Endothelial cell of umbilical vein (primary cell): Measurements from ENCODE around the gene ANO6. TPM values are rescaled to one million over a fixed set of nuclear protein-coding genes. Genes with fewer than 3 reads are reported as not detected.

ENCODE experiments used
- BruUV-seq: library from RNA; stranded (reverse); fragments of 400-500 nt; replicated peaks from 2 replicates; lab custom pipeline; 2021; lab: Mats Ljungman, UMichigan
- CTCF ChIA-PET: fragments of 300-600, 350-600 bp; sonication (Branson Sonifier 250); formaldehyde crosslinking; loops from one replicate; lab custom pipeline; 2021; ENCODE audit warnings: antibody characterized with exemption, inconsistent platforms; lab: Charles Lee
- POLR2A ChIA-PET: fragments of 300-600, 350-600 bp; sonication (Branson Sonifier 250); formaldehyde crosslinking; loops from one replicate; lab custom pipeline; 2021; ENCODE audit warnings: antibody characterized with exemption, inconsistent platforms; lab: Charles Lee
- DNase-seq: peaks from one replicate; pipeline ENCODE4 v3.0.0-alpha.2; 2011; ENCODE audit warnings: low read depth, low spot score
- FAIRE-seq: peaks from 2 replicates; lab custom pipeline; 2011; peaks lifted over from hg19 to GRCh38; lab: Jason Lieb, UNC
- H2AFZ ChIP-seq: 2 replicates; pipeline ENCODE4 v1.6.0; 2012; ENCODE audit warnings: low read depth, low read length, control low read depth, inconsistent platforms
- H3K27ac ChIP-seq: 2 replicates; pipeline ENCODE4 v1.5.1; 2011; ENCODE audit warnings: low read depth, mild to moderate bottlenecking, control low read depth, low read length, moderate library complexity; ENCODE audit not compliant: insufficient read depth
- H3K27me3 ChIP-seq, 2 experiments: 2 replicates each; pipeline versions ENCODE4 v1.6.0 to v1.6.1; 2011; ENCODE audit warnings: low read length in 2 of 2, mixed read lengths in 1 of 2; ENCODE audit not compliant: control insufficient read depth in 2 of 2, insufficient read depth in 2 of 2
- H3K36me3 ChIP-seq, 2 experiments: 2 replicates in 1 of 2; 3 replicates in 1 of 2; pipeline ENCODE4 v1.5.1; 2011; ENCODE audit warnings: low read length in 2 of 2, mild to moderate bottlenecking in 1 of 2, moderate library complexity in 1 of 2; ENCODE audit not compliant: control insufficient read depth in 2 of 2, insufficient read depth in 2 of 2; ENCODE audit errors: extremely low read depth in 1 of 2
- H3K4me1 ChIP-seq: 3 replicates; pipeline ENCODE4 v1.5.1; 2011; ENCODE audit warnings: mild to moderate bottlenecking, low read length; ENCODE audit not compliant: control insufficient read depth, insufficient read depth; ENCODE audit errors: extremely low read depth
- H3K4me2 ChIP-seq: 2 replicates; pipeline ENCODE4 v1.6.1; 2011; ENCODE audit warnings: low read length, control low read depth, mixed read lengths; ENCODE audit not compliant: insufficient read depth
- H3K4me3 ChIP-seq, 3 experiments: fragments of 200-600 bp in 1 of 3; sonication (generic), shearing (Covaris generic) in 1 of 3; replicated peaks in 1 of 3; 2 replicates each; pipeline ENCODE4 v1.5.1; 2011 to 2016; ENCODE audit warnings: control low read depth in 3 of 3, low read length in 3 of 3, mild to moderate bottlenecking in 2 of 3, inconsistent platforms in 1 of 3, low read depth in 1 of 3, moderate library complexity in 1 of 3; ENCODE audit not compliant: insufficient read depth in 1 of 3
- H3K79me2 ChIP-seq: 2 replicates; pipeline ENCODE4 v1.6.0; 2012; ENCODE audit warnings: low read length, inconsistent platforms; ENCODE audit not compliant: control insufficient read depth, insufficient read depth
- H3K9ac ChIP-seq: replicated peaks from 2 replicates; pipeline ENCODE3; 2011; ENCODE audit warnings: low read length, control low read depth; ENCODE audit not compliant: insufficient read depth; ENCODE audit errors: extremely low read depth
- H3K9me1 ChIP-seq: replicated peaks from 3 replicates; pipeline ENCODE4 v1.6.0; 2011; ENCODE audit warnings: mild to moderate bottlenecking, low read length; ENCODE audit not compliant: control insufficient read depth, insufficient read depth; ENCODE audit errors: extremely low read depth
- H3K9me3 ChIP-seq: replicated peaks from 2 replicates; pipeline ENCODE4 v1.5.1; 2012; ENCODE audit warnings: low read length, inconsistent platforms; ENCODE audit not compliant: control insufficient read depth, insufficient read depth
- H4K20me1 ChIP-seq: replicated peaks from 2 replicates; pipeline ENCODE3; 2011; ENCODE audit warnings: mild to moderate bottlenecking, low read length; ENCODE audit not compliant: control insufficient read depth, insufficient read depth; ENCODE audit errors: extremely low read depth
- FOS ChIP-seq: IDR thresholded peaks from 2 replicates; pipeline ENCODE4 v1.6.1; 2011; ENCODE audit warnings: mild to moderate bottlenecking, low read length, moderate library complexity, borderline replicate concordance; ENCODE audit not compliant: insufficient read depth
- GATA2 ChIP-seq: IDR thresholded peaks from 2 replicates; pipeline ENCODE4 v1.7.0; 2011; ENCODE audit warnings: low read depth, mild to moderate bottlenecking, moderate library complexity, mixed read lengths, low read length; ENCODE audit not compliant: insufficient read length, insufficient read depth
- MYC ChIP-seq: IDR thresholded peaks from one replicate; pipeline ENCODE4 v1.6.1; 2011; ENCODE audit warnings: mild to moderate bottlenecking, low read depth, low read length
- POLR2A ChIP-seq: IDR thresholded peaks from 2 replicates; pipeline ENCODE4 v1.6.1; 2012; ENCODE audit warnings: low read depth, mild to moderate bottlenecking, control low read depth, low read length
- POLR2AphosphoS5 ChIP-seq: IDR thresholded peaks from 2 replicates; pipeline ENCODE4 v1.6.1; 2012; ENCODE audit warnings: low read depth, mild to moderate bottlenecking, control low read depth, low read length, moderate library complexity; ENCODE audit not compliant: insufficient read depth
- dilution Hi-C: fragments of 300-500 bp; cut with MboI; formaldehyde crosslinking; loops from one replicate; pipeline ENCODE4 v1.15.0; 2019; ENCODE audit warnings: low sequenced_read_pairs; ENCODE audit not compliant: extremely low pct_ligation_motif_present
- intact Hi-C: fragments of 100-400 bp; cut with micrococcal nuclease; formaldehyde crosslinking; loops from one replicate; pipeline ENCODE4 v1.10.0; 2022
- polyA plus RNA-seq, 4 experiments: library from polyadenylated mRNA; depleted of rRNA in 3 of 4; stranded (reverse) in 3 of 4; unstranded in 1 of 4; fragments of >200 nt; gene quantifications; 2 replicates each; pipeline versions ENCODE4 v1.2.1 to v1.2.3, GENCODE V29; 2011 to 2012; ENCODE audit warnings: missing spikeins in 1 of 4
- total RNA-seq: library from RNA; stranded (reverse); gene quantifications from 2 replicates; pipeline ENCODE4 v1.2.3, GENCODE V29; 2021
- TF ChIP-seq, protein P1 (sequence below), 2 donors: IDR thresholded peaks; 1 replicate in 1 of 2; 2 replicates in 1 of 2; pipeline ENCODE4 v1.5.1; 2011; ENCODE audit warnings: low read length in 2 of 2, mild to moderate bottlenecking in 2 of 2, moderate library complexity in 2 of 2, control low read depth in 1 of 2, inconsistent platforms in 1 of 2, low read depth in 1 of 2; ENCODE audit not compliant: insufficient read depth in 1 of 2; ENCODE audit errors: extremely low read depth in 1 of 2

The ANO6 gene
- total and polyA plus RNA-seq, 2 donors (not counting 3 experiments of a cell fraction or from before 2014, with no cell fraction given), result 21.3 to 67.6 TPM

DNA sequence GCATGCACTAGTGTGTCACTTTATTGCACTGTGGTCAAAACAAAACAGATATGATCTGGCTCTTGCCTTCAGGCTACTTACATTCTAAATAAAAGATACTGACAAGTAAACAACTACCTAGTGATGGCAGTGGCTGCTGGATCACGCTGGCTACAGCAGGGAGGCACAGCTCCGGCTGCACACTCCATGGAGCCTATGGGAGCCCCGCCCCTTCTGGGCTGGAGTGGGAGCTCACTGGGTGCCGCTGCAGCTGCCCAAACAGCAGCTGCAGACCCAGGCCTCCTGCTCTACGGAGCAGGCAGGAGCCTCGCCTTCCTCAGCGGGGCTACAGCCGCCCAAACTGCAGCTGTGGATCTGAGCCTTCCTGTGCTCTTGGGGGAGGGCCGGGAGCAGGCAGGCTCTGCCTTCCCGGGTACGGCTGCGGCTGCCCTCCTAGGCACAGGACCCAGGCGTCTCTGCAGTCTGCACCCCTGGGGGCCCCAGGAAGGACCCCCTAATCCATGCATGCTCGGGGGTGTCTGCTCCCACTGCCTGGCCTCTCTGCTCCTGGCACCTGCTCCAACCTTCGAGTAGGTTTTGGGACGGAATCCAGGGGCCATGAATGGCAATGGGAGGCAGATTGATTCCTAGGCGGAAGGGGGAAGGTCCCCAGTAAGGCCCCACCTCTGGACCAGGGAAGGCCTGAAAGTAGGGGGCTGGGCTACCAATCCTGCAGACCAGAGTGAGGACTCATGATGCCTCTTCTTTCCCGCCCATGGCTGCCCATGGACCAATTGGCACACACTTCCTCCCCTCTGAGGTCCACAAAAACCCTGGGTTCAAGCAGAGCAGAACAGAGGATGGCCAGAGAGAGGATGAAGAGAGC is 253.1 kb downstream of the ANO6 start:
- FAIRE-seq (no peak), DNase-seq (no peak)
- H2AFZ ChIP-seq, result no peak overlapping the region
- no peak overlapping the region for H3K4me2 ChIP-seq
- ChIA-PET POLR2A (no interaction called here), CTCF (no interaction called here)
- no peaks in the 10 kb centered on the region for H3K9me1 ChIP-seq
- BruUV-seq, result no TSS peak
- no peak overlapping the region for H3K4me3 ChIP-seq
- no peak overlapping the region for H3K27ac ChIP-seq
- no peaks in the 10 kb centered on the region for H3K79me2 ChIP-seq
- TF ChIP-seq MYC (no peak), POLR2A (no peak), GATA2 (no peak), FOS (no peak), POLR2AphosphoS5 (no peak)
- TF ChIP-seq, protein P1, sequence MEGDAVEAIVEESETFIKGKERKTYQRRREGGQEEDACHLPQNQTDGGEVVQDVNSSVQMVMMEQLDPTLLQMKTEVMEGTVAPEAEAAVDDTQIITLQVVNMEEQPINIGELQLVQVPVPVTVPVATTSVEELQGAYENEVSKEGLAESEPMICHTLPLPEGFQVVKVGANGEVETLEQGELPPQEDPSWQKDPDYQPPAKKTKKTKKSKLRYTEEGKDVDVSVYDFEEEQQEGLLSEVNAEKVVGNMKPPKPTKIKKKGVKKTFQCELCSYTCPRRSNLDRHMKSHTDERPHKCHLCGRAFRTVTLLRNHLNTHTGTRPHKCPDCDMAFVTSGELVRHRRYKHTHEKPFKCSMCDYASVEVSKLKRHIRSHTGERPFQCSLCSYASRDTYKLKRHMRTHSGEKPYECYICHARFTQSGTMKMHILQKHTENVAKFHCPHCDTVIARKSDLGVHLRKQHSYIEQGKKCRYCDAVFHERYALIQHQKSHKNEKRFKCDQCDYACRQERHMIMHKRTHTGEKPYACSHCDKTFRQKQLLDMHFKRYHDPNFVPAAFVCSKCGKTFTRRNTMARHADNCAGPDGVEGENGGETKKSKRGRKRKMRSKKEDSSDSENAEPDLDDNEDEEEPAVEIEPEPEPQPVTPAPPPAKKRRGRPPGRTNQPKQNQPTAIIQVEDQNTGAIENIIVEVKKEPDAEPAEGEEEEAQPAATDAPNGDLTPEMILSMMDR (IDR thresholded peaks at IDR 0.05; ENCODE audit: extremely low read depth in 1 of 2, insufficient read depth in 1 of 2, low read depth in 1 of 2, low read length in 2 of 2), result no peak
- intact Hi-C loops, result no loop called here
- peaks cover 3 to 5% of the 10 kb centered on the region in 2 experiments for H3K27me3 ChIP-seq
- H3K9ac ChIP-seq, result no peak overlapping the region
- dilution Hi-C loops, result no loop called here
- H3K9me3 ChIP-seq, result no peaks in the 10 kb centered on the region
- H4K20me1 ChIP-seq, result no peaks in the 10 kb centered on the region
- no peaks in the 10 kb centered on the region for H3K4me1 ChIP-seq
- H3K36me3 ChIP-seq, result no peaks in the 10 kb centered on the region
